Ureter (tissue), 1 donor: ENCODE measurements around the gene UBTD2. TPM values are rescaled to one million over a fixed set of nuclear protein-coding genes. Genes with fewer than 3 reads are reported as not detected.

Experiments used
- DNase-seq: peaks from one replicate; pipeline ENCODE4 v3.0.0-alpha.2; 2020; ENCODE audit warnings: low spot score
- total RNA-seq: library from RNA; stranded (reverse); gene quantifications from one replicate; pipeline ENCODE4 v1.2.4, GENCODE V29; 2023
- donor health status: DM: yes; HTN: yes; CAD: no.

The UBTD2 gene
- total RNA-seq, 1 donor from 2014 or later = 14.6 TPM

DNA sequence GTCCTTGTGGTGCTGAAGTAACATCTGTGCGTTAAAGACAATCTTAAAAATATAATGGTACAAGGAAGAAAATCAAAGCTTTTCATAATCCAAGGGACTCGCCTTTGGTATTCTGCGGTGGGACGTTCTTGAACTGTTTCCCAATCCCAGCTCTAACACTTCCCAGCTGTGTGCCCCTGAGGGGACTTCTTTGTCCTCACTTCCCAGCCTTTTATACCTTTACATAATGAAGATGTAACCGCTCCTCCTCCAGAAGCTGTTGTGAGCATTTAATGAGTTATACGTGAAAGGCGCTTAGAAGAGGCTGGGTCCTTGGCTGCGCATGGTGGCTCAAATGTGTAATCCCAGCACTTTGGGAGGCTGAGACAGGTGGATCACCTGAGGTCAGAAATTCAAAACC lies 112.4 kb downstream of the UBTD2 start:
- DNase-seq = no peak

DNA sequence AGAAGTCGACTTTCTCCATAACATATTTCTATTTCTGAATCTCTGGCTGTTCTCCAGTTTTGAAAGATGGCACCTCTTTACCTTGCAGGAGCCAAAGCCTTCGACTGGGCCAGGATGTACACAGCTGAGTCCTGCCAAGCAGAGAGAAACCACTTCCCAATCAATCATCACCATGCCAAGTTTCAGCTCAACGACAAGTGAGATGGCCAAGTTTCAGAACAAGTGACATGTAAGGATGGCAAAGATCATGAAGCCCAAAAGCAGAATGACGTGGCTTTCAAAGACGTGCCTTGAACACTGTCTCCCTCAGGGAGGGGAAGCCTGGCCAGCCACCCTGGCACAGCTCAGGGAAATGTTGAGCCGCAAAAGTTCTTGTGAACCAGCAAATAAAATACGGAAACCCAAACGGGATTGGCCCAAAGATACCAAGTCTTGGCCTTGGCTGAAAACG lies 113.3 kb downstream of the UBTD2 start:
- no peak for DNase-seq

DNA sequence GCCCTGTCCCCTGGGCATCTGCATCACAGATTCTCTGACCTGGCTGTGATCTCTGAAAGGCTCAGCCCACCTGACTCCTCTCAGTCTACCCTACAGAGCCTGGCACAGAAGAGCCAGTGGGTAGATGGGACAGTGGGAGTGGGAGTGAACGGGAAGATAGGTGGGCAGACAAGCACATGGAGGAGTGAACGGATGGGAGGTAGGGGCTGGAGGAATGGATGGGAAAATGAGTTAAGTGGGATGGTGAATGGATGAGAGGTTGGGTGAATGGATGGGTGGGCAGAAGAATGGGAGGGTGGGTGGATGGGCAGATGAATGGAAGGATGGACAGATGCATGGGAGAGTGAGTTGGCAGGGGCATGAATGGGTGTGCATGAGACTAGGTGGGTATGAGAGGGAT lies 114.3 kb downstream of the UBTD2 start:
- no peak for DNase-seq

DNA sequence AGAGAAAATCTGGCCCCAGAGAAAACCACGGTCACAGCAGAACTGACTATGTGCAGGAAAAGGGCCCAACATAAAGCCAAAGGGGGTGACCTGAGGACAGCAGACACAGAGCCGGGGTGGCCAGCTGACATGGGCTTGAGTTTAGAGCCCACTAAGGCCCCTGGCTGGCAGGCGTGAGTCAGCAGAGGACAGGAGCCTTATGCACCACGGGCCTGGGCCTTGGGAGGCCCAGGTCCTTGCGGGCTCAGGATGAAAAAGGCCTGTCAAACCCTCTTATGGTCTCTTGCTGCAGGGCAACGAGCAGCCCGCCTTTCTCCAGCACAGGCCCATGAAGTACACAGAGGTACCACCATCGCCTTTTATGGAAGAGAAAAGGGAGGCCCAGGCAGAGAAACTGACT lies 115.3 kb downstream of the UBTD2 start:
- no peak for DNase-seq

DNA sequence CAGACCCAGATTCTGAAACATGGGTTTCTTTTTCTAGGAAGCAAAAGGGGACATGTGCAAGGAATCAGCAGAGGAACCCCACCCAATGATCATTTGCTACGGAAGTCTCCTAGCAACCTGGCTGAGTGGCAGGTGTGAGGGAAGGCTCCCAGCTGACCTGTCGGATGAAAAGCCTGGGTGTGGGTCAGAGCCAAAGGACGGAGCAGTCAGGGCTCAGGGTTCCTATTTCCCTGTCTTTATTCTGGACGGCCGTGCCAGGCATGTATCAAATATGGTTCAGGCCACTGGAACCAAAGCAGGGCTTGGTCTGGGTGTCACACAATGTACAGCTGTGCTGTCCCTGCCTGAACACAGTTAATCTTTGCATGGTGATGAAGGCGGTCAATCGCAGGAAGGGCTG lies 115.7 kb downstream of the UBTD2 start:
- DNase-seq = no peak

DNA sequence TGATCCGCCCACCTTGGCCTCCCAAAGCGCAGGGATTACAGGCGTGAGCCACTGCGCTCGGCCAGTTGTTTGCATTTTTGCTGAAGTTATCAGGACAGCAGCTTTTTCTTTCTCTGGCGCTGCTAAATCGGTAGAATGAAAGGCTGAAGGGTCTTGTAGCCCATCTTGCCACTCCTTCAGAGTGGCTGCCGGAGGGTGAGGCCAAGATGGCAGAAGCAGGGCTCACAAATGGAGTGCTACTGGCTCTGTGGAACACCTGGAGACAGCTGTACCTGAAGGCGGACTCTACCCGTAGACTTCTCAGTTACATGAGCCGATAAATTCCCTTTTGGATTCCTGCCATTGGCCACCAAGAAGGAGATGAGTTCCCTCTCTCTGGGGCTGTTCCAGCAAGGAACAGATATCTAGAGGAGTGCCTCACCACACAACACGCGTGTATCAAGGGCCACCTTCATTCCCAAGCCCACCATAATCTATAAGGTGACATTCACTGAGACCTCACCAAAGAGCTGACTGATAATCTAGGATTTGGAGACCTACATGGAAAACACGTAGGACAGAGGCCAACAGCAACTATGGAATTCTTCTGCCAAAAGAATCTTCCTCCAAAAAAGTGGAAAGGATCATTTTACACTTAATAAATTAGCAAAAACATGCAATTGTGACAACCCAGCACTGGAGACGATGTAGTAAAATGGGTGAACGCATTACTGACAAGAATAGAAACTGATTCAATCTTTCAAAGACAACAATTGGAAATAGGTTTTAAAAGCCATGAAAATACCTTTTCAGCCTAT lies 117.3 kb downstream of the UBTD2 start:
- DNase-seq = no peak

DNA sequence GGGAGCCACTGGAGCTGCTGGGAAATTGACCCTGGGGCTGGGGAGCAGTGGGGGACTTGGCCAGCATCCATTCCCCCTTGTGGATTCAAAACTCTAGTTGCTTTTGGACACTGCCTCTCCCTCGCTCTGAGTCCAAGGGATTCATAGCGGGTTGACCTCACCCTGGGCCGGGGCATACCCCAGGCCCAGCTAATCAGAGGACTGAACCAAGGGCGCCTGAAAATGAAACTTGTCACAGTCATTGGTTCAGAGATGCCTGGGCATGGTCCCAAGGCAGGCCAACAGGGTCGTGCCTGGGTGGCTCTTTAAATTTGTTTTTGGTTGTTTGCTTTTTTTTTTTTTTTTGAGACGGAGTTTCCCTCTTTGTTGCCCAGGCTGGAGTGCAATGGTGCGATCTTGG lies 118.1 kb downstream of the UBTD2 start:
- no peak for DNase-seq

DNA sequence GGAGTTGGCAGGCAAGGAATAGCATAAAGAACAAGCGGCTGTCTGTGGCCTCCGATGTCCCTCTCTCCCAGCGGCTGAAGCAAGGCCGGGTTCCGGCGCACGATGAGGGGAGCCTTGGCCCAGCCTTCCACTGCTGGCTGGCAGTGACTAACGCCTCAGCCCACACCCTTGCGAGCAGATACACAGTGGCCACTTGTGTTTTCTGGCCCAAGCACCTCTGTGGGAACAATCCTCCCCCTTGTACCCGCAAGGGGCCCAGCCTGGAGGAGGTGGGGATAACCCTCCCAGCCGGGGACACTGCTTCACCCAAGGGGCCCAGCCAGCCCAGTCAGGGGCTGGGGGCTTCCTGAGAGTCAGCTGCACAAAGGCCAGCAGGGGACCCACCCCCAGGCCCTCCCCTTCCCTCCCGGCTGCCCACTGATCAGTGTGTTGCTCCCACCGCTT lies 118.8 kb downstream of the UBTD2 start:
- no peak for DNase-seq

DNA sequence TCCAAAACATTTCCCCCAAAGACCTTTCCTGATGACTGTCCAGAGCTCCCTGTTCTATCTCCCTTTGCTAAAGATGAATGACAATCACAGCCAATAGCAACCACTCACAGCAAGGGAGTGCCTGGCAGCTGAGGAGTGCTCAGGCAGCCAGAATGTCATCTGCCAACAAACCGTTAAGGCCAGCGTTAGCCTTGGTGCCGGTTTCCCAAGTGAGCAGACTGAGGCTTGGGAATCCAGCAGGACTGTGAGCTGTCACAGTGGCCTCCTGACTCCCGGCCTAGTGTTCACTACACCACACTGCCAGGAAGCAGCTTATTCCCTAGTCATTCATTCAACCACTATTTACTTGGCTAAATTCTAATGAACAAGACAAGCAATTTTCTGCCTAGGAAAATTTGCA lies 120.2 kb downstream of the UBTD2 start:
- DNase-seq = no peak

DNA sequence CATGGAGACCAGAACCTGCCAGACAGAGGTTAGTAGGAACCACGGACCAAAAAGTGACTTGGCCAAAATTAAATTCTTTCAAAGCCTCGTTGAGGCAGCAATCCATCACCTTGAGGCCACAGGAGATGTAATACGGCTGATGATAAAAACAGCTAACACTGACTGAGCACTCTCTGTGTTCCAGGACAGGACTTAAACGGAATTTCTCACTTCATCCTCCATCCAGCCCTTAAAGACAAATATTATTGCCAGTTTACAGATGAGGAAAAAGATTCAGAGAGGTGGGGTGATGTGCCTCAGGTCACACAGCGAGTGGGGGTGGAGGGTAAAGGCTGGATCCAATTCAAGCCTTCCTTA lies 120.6 kb downstream of the UBTD2 start:
- DNase-seq = no peak

DNA sequence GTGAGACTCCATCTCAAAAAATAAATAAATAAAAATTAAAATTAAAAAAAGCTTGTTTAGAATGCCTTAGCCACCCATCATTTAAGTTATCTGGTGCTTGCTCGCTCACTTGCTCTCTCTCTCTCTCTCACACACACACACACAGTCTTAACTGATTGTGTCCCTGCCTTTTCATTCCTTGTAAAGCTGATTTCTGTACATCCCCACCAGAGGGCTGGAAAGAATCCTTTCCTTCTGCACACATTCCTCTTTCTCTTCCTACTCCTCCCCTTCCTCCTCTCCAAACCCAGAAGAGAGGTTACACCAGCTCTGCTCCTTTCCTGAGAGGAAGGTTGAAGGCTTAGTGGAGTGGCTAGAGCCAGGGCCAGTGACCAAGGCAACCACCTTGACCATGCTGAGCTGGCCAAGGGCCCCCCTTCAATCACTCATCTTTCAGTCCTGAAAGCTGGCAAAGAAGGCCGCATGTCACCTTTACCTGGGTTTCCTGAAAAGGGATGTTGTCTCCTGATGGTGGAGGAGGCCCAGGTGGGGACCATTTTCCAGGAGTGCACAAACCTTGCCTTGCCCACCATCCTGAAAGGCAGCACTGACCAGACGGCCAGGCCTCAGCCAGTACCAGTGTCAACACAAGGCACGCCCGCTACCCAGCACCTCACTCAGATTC lies 121.1 kb downstream of the UBTD2 start:
- DNase-seq = no peak

DNA sequence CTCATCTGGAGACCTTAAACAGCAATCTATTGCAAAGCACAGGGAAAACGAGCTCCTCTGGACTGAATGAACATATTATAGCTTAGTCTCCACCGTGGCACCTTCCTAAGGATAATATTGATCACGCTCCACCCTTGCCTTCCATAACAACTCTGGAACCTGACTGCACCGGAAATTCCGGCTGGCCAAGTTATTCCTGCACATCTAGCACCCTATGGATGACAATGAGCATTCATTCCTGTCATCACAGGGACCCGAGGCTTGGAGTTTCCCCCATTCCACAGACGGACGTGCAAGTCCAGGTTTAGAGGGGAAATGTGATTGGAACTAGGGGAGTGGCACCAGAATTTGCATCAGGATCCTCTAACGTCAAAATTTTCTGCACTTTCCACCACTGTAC lies 123.1 kb downstream of the UBTD2 start:
- DNase-seq = no peak

Other genes with a start within 250 kb of the UBTD2 start
- 41.9 TPM for gene STK10, start 95.5 kb downstream of the UBTD2 start, total RNA-seq
- not detected for gene EFCAB9, start 89.6 kb downstream of the UBTD2 start, total RNA-seq
- gene SH3PXD2B, start 170.8 kb upstream of the UBTD2 start, total RNA-seq = 39.8 TPM